Measurements from ENCODE around the gene FBN2. TPM values are rescaled to one million over a fixed set of nuclear protein-coding genes. Genes with fewer than 3 reads are reported as not detected.

FBN2 gene
- total RNA-seq, 1 experiment from 2014 or later: 0.42 TPM

- Histone ChIP-seq H3K9ac (ENCODE audit: low read length) (no peak overlapping the region), H4K20me1 (ENCODE audit: insufficient read depth) (no peaks in the 10 kb centered on the region), H3K4me1 (ENCODE audit: control insufficient read depth in 1 of 2, insufficient read depth in 2 of 2, low read length in 2 of 2) (no peaks in the 10 kb centered on the region), H3K9me3 (ENCODE audit: control insufficient read depth in 1 of 2, insufficient read depth in 1 of 2, low read depth in 1 of 2, low read length in 2 of 2) (no peaks in the 10 kb centered on the region), H3K4me2 (ENCODE audit: low read length) (no peak overlapping the region), H3K79me2 (ENCODE audit: insufficient read depth, low read length) (no peaks in the 10 kb centered on the region), H2AFZ (ENCODE audit: low read depth, low read length, poor library complexity, severe bottlenecking) (no peak overlapping the region), H3K9me2 (ENCODE audit: insufficient read depth) (no peaks in the 10 kb centered on the region), H3K36me3 (ENCODE audit: control insufficient read depth in 1 of 2, insufficient read depth in 2 of 2, low read length in 2 of 2) (no peaks in the 10 kb centered on the region), H3K27me3 (ENCODE audit: insufficient read depth, low read length) (no peaks in the 10 kb centered on the region), H3K4me3 (replicated peaks in 1 of 2; ENCODE audit: low read depth in 1 of 2, low read length in 2 of 2) (no peak overlapping the region), H3K27ac (ENCODE audit: low read depth, low read length) (no peak overlapping the region)
- TF ChIP-seq EZH2 (IDR thresholded peaks at IDR 0.05) (no peak), SIN3A (IDR thresholded peaks at IDR 0.05; ENCODE audit: low read depth) (no peak), ZBTB33 (IDR thresholded peaks at IDR 0.05; ENCODE audit: extremely low read depth, insufficient replicate concordance, low read length) (no peak), ZFX (IDR thresholded peaks at IDR 0.05) (no peak)
- intact Hi-C loops (cut with micrococcal nuclease): no loop called here
- DNase-seq (ENCODE audit: low read depth, low spot score): no peak
- POLR2A ChIA-PET: no interaction called here
- BruUV-seq (replicated peaks): no TSS peak
- no peak for ATAC-seq
- CTCF ChIA-PET: no interaction called here
- RAD21 ChIA-PET (ENCODE audit: low non-redundant PET in 1 of 2, low total read pairs in 2 of 2, uncharacterized antibody in 2 of 2, unreplicated experiment in 2 of 2): no interaction called here
These were observed 250.3 kb downstream of the FBN2 start for GRCh38 chr5:128287740-128288139.

DNA sequence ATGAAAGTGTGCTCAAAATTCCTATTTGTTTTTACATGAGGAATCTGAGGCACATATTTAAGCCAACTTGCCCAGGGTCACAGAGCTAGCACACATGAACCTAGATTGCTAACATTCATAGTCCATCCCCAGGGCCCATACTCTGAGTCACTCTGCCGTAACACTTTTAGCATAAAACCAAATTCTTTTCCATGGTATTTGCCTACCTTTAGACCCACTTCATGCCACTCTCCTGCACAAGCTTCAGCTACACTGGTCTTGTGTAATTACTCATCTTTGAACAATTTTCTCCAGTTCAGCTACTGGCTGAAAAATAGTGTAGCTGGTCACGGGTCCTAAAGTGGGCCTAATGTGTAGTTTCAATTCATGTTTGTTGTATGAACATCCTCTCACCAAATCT, 253.8 kb downstream of the FBN2 start:
- Histone ChIP-seq H4K20me1 (ENCODE audit: insufficient read depth) (no peaks in the 10 kb centered on the region), H3K4me3 (replicated peaks in 1 of 2; ENCODE audit: low read depth in 1 of 2, low read length in 2 of 2) (no peak overlapping the region), H3K9ac (ENCODE audit: low read length) (no peak overlapping the region), H3K9me2 (ENCODE audit: insufficient read depth) (no peaks in the 10 kb centered on the region), H3K27me3 (ENCODE audit: insufficient read depth, low read length) (no peaks in the 10 kb centered on the region), H2AFZ (ENCODE audit: low read depth, low read length, poor library complexity, severe bottlenecking) (no peak overlapping the region), H3K9me3 (ENCODE audit: control insufficient read depth in 1 of 2, insufficient read depth in 1 of 2, low read depth in 1 of 2, low read length in 2 of 2) (no peaks in the 10 kb centered on the region), H3K4me1 (ENCODE audit: control insufficient read depth in 1 of 2, insufficient read depth in 2 of 2, low read length in 2 of 2) (no peaks in the 10 kb centered on the region), H3K36me3 (ENCODE audit: control insufficient read depth in 1 of 2, insufficient read depth in 2 of 2, low read length in 2 of 2) (no peaks in the 10 kb centered on the region), H3K27ac (ENCODE audit: low read depth, low read length) (no peak overlapping the region), H3K79me2 (ENCODE audit: insufficient read depth, low read length) (no peaks in the 10 kb centered on the region), H3K4me2 (ENCODE audit: low read length) (no peak overlapping the region)
- no TSS peak for BruUV-seq (replicated peaks)
- ATAC-seq (no peak), DNase-seq (ENCODE audit: low read depth, low spot score) (no peak)
- CTCF ChIA-PET: no interaction called here
- RAD21 ChIA-PET (ENCODE audit: low non-redundant PET in 1 of 2, low total read pairs in 2 of 2, uncharacterized antibody in 2 of 2, unreplicated experiment in 2 of 2): no interaction called here
- POLR2A ChIA-PET: no interaction called here
- TF ChIP-seq SP1 (IDR thresholded peaks at IDR 0.05; ENCODE audit: low read depth) (no peak), CEBPB (IDR thresholded peaks at IDR 0.05; ENCODE audit: low read depth) (no peak), ZBTB33 (IDR thresholded peaks at IDR 0.05; ENCODE audit: extremely low read depth, insufficient replicate concordance, low read length) (no peak)
- intact Hi-C loops (cut with micrococcal nuclease): no loop called here
